RWPE2 (cell line): Measurements from ENCODE around the gene C1QL2.
A peak's percentile ranks its signal among the peaks of the same experiment; 100 is the strongest.

Experiments
- ATAC-seq: fragments of 200-7000 bp; cut with Tn5 transposase; 3 replicates; pipeline ENCODE4 v1.9.1; 2021; ENCODE audit warnings: low read depth
- DNase-seq: peaks from one replicate; pipeline ENCODE4 v3.0.0-alpha.2; 2020; ENCODE audit warnings: low spot score
- H3K27ac ChIP-seq: fragments of 450-650 bp; 2 replicates; pipeline ENCODE4 v1.5.1; 2017; ENCODE audit warnings: mild to moderate bottlenecking; ENCODE audit not compliant: poor library complexity, severe bottlenecking
- H3K27me3 ChIP-seq: fragments of 250-450 bp; sonication (Bioruptor Pico); 2 replicates; pipeline ENCODE4 v1.5.1; 2021; ENCODE audit warnings: mild to moderate bottlenecking, moderate library complexity; ENCODE audit not compliant: insufficient read depth, poor library complexity, severe bottlenecking
- H3K36me3 ChIP-seq: fragments of 250-450 bp; sonication (Bioruptor Pico); 2 replicates; pipeline ENCODE4 v1.5.1; 2020; ENCODE audit warnings: low read depth, mild to moderate bottlenecking, moderate library complexity
- H3K4me1 ChIP-seq: fragments of 250-450 bp; sonication (Bioruptor Pico); 2 replicates; pipeline ENCODE4 v1.5.1; 2021; ENCODE audit warnings: mild to moderate bottlenecking, moderate library complexity; ENCODE audit not compliant: insufficient read depth, poor library complexity, severe bottlenecking
- H3K4me3 ChIP-seq: fragments of 250-450 bp; sonication (Bioruptor Pico); 2 replicates; pipeline ENCODE4 v1.5.1; 2021; ENCODE audit warnings: mild to moderate bottlenecking, moderate library complexity; ENCODE audit not compliant: severe bottlenecking
- H3K9me3 ChIP-seq: fragments of 250-450 bp; sonication (Bioruptor Pico); 2 replicates; pipeline ENCODE4 v1.5.1; 2021; ENCODE audit warnings: mild to moderate bottlenecking, moderate library complexity; ENCODE audit not compliant: severe bottlenecking
- CTCF ChIP-seq: fragments of 450-650 bp; IDR thresholded peaks from one replicate; pipeline ENCODE4 v1.5.1; 2017; ENCODE audit warnings: mild to moderate bottlenecking, moderate library complexity; ENCODE audit not compliant: poor library complexity, severe bottlenecking

C1QL2 gene

GRCh38 chr2:119180892-119181291 lies 22.3 kb upstream of the C1QL2 start:
- Histone ChIP-seq H3K27me3 (no peaks in the 10 kb centered on the region), H3K4me1 (no peaks in the 10 kb centered on the region), H3K9me3 (no peaks in the 10 kb centered on the region), H3K27ac (no peak overlapping the region), H3K4me3 (no peak overlapping the region), H3K36me3 (no peaks in the 10 kb centered on the region)
- ATAC-seq (no peak), DNase-seq (no peak)
- no peak for TF ChIP-seq CTCF

DNA sequence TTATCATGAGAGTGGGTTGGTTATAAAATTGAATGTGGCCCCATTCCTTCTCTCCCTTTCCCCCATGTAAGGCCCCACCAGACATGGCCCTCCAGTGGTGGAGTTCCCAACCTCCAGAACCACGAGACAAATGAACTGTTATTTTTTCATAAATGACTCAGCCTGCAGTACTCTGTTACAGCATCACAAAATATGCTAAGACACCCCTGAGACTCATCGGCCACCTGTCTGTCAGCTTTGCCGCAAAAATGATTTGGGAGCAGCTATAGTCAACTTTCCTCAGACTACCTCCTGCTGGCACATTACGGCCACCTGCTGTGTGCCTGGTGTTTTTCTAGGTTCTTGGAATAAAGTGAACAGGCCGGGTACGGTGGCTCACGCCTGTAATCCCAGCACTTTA lies 21.4 kb upstream of the C1QL2 start:
- H3K4me1 ChIP-seq, result no peaks in the 10 kb centered on the region
- ATAC-seq, result no peak
- H3K27me3 ChIP-seq, result no peaks in the 10 kb centered on the region
- H3K27ac ChIP-seq, result no peak overlapping the region
- DNase-seq, result no peak
- no peak for TF ChIP-seq CTCF
- no peak overlapping the region for H3K4me3 ChIP-seq
- no peaks in the 10 kb centered on the region for H3K9me3 ChIP-seq
- H3K36me3 ChIP-seq, result no peaks in the 10 kb centered on the region

GRCh38 chr2:119179202-119179601 lies 20.7 kb upstream of the C1QL2 start:
- ATAC-seq (peak; percentile 85), DNase-seq (no peak)
- Histone ChIP-seq H3K4me1 (no peaks in the 10 kb centered on the region), H3K27me3 (no peaks in the 10 kb centered on the region), H3K4me3 (no peak overlapping the region), H3K36me3 (no peaks in the 10 kb centered on the region), H3K27ac (no peak overlapping the region), H3K9me3 (no peaks in the 10 kb centered on the region)
- TF ChIP-seq CTCF, result no peak

DNA sequence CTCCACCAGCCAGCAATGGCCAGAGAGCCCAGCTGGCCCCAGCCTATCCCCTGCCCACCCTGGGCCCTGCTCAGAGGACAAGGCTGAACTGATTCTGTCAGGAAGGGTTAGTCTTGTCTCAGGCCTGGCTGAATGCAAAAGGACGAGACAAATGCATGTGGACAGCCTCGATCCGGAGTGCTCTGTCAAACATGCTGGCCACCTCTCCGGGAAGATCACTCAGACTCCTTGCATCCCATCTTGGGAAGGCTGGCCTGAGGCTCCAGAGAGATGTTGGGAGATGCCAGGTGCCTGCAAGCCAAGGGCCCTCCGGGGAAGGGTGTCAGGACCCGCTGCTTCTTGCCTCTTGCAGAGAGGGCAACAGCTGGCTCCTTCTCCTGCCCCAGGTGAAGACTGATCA lies 20.2 kb upstream of the C1QL2 start:
- Histone ChIP-seq H3K4me1 (no peaks in the 10 kb centered on the region), H3K9me3 (no peaks in the 10 kb centered on the region), H3K36me3 (no peaks in the 10 kb centered on the region), H3K4me3 (no peak overlapping the region), H3K27ac (no peak overlapping the region), H3K27me3 (no peaks in the 10 kb centered on the region)
- DNase-seq, result no peak
- ATAC-seq, result no peak
- TF ChIP-seq CTCF, result no peak

GRCh38 chr2:119177838-119178190 lies 19.3 kb upstream of the C1QL2 start:
- no peak for ATAC-seq
- H3K4me3 ChIP-seq, result no peak overlapping the region
- H3K27me3 ChIP-seq, result no peaks in the 10 kb centered on the region
- no peaks in the 10 kb centered on the region for H3K4me1 ChIP-seq
- H3K36me3 ChIP-seq, result no peaks in the 10 kb centered on the region
- no peak for TF ChIP-seq CTCF
- H3K9me3 ChIP-seq, result no peaks in the 10 kb centered on the region
- no peak overlapping the region for H3K27ac ChIP-seq
- no peak for DNase-seq
